ENCODE measurements around the gene CIZ1. TPM values are rescaled to one million over a fixed set of nuclear protein-coding genes. Genes with fewer than 3 reads are reported as not detected.

CIZ1 gene
- total RNA-seq, 1 donor from 2014 or later: 101 TPM

- intact Hi-C loops (cut with DNase I): no loop called here
- peaks cover 24% of the 10 kb centered on the region for H3K4me1 ChIP-seq
- no peaks in the 10 kb centered on the region for H3K9me3 ChIP-seq
- H3K27ac ChIP-seq: peak overlapping the region; percentile 88
- H3K27me3 ChIP-seq: no peaks in the 10 kb centered on the region
- peak overlapping the region; percentile 74 to 89 for H3K4me3 ChIP-seq
- no peak for DNase-seq (ENCODE audit: extremely low spot score in 2 of 2)
- no peaks in the 10 kb centered on the region for H3K36me3 ChIP-seq
- TF ChIP-seq CTCF (IDR thresholded peaks at IDR 0.05): no peak
- TF ChIP-seq POLR2AphosphoS5 (IDR thresholded peaks at IDR 0.05; ENCODE audit: insufficient read depth in 1 of 2, low read depth in 1 of 2): no peak
- TF ChIP-seq POLR2A (IDR thresholded peaks at IDR 0.05): no peak
Measured at GRCh38 chr9:128202648-128203023, 11.3 kb upstream of the CIZ1 start.

GRCh38 chr9:128201441-128202369 is 10.3 kb upstream of the CIZ1 start:
- Histone ChIP-seq H3K9me3 (no peaks in the 10 kb centered on the region), H3K4me3 (no peak overlapping the region), H3K4me1 (peaks cover 24% of the 10 kb centered on the region), H3K27me3 (no peaks in the 10 kb centered on the region), H3K36me3 (no peaks in the 10 kb centered on the region), H3K27ac (no peak overlapping the region)
- intact Hi-C loops (cut with DNase I): no loop called here
- TF ChIP-seq POLR2AphosphoS5 (IDR thresholded peaks at IDR 0.05; ENCODE audit: insufficient read depth in 1 of 2, low read depth in 1 of 2) (no peak), POLR2A (IDR thresholded peaks at IDR 0.05) (no peak), CTCF (IDR thresholded peaks at IDR 0.05) (no peak)
- no peak for DNase-seq (ENCODE audit: extremely low spot score in 2 of 2)

DNA sequence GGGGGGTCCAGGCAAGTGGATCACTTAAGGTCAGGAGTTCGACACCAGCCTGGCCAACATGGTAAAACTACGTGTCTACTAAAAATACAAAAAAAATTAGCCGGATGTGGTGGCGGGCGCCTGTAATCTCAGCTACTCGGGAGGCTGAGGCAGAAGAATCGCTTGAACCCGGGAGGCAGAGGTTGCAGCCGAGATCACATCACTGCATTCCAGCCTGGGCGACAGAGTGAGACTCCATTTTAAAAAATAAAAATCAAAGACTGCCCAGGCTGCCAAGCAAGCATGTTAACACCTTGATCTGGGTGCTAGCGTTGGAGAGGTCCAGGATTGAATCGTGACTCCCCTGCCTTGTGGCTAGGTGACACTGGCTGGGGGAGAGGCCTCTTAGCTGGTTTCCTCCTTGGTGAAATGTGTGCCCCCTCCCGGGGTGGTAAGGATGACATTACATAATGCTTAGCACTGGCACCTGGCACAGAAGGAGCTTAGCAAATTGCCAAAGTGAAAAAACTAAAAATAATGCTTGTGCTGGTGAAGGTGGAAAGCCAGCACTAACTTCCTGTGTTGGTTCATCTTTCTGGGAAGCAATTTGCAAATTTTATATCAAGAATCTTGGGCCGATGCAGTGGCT is 2.2 kb upstream of the CIZ1 start:
- intact Hi-C loops (cut with DNase I): no loop called here
- H3K27me3 ChIP-seq: no peaks in the 10 kb centered on the region
- H3K36me3 ChIP-seq: peaks cover 0 to 6% of the 10 kb centered on the region in 2 donors
- no peaks in the 10 kb centered on the region for H3K9me3 ChIP-seq
- H3K4me3 ChIP-seq: peak overlapping the region in 1 of 2 donors; percentile 80
- H3K4me1 ChIP-seq: peaks cover 36% of the 10 kb centered on the region
- no peak for DNase-seq (ENCODE audit: extremely low spot score in 2 of 2)
- peak overlapping the region; percentile 93 for H3K27ac ChIP-seq
- no peak for TF ChIP-seq POLR2AphosphoS5 (IDR thresholded peaks at IDR 0.05; ENCODE audit: insufficient read depth in 1 of 2, low read depth in 1 of 2)
- no peak for TF ChIP-seq CTCF (IDR thresholded peaks at IDR 0.05)
- no peak for TF ChIP-seq POLR2A (IDR thresholded peaks at IDR 0.05)

GRCh38 chr9:128192601-128193371 is 1.4 kb upstream of the CIZ1 start:
- Histone ChIP-seq H3K27me3 (no peaks in the 10 kb centered on the region), H3K4me1 (peaks cover 36% of the 10 kb centered on the region), H3K27ac (peak overlapping the region; percentile 93), H3K9me3 (no peaks in the 10 kb centered on the region), H3K4me3 (peak overlapping the region; percentile 80 to 82), H3K36me3 (peaks cover 0 to 11% of the 10 kb centered on the region in 2 donors)
- no peak for DNase-seq (ENCODE audit: extremely low spot score in 2 of 2)
- intact Hi-C loops (cut with DNase I): no loop called here
- TF ChIP-seq POLR2A (IDR thresholded peaks at IDR 0.05) (no peak), CTCF (IDR thresholded peaks at IDR 0.05) (peak in 2 of 3 experiments; percentile 22 to 47), POLR2AphosphoS5 (IDR thresholded peaks at IDR 0.05; ENCODE audit: insufficient read depth in 1 of 2, low read depth in 1 of 2) (peak; percentile 54 to 59)

All from vagina (tissue), 2 donors.